ENCODE results near the gene E2F6.
"Not testable (repeated sequence)": the region's sequence is repeated elsewhere in the genome, so short reads cannot be mapped to it uniquely, and the experiment has no call there.

The E2F6 gene

GRCh38 chr2:11405599-11406266 lies 60.2 kb downstream of the E2F6 start:
- H3K27ac ChIP-seq = no peak overlapping the region
- no peak for DNase-seq (ENCODE audit: low spot score)
- POLR2A ChIA-PET (ENCODE audit: low non-redundant PET) = no interaction called here
- no peak for TF ChIP-seq CTCF (conservative IDR thresholded peaks at IDR 0.05; ENCODE audit: low read depth)
- CTCF ChIA-PET = interaction anchor here (0.6 kb wide), 1 partner anchor 256 kb away, joined by 3 read pairs; no protein-coding TSS in a partner anchor

GRCh38 chr2:11405074-11405406 lies 60.9 kb downstream of the E2F6 start:
- H3K27ac ChIP-seq; CTCF ChIA-PET; POLR2A ChIA-PET (ENCODE audit: low non-redundant PET); DNase-seq (ENCODE audit: low spot score): not testable (repeated sequence)

GRCh38 chr2:11404376-11405073 lies 61.4 kb downstream of the E2F6 start:
- TF ChIP-seq CTCF (conservative IDR thresholded peaks at IDR 0.05; ENCODE audit: low read depth) = no peak
- no peak for DNase-seq (ENCODE audit: low spot score)
- ChIA-PET POLR2A (ENCODE audit: low non-redundant PET) (interaction anchor here (0.6 kb wide), 1 partner anchor 174 kb away, joined by 3 read pairs; no protein-coding TSS in a partner anchor), CTCF (interaction anchor here (1.8 kb wide), 1 partner anchor 8 kb away, joined by 10 read pairs; no protein-coding TSS in a partner anchor)
- no peak overlapping the region for H3K27ac ChIP-seq

- ChIA-PET POLR2A (ENCODE audit: low non-redundant PET) (no interaction called here), CTCF (interaction anchor here (1.8 kb wide), 1 partner anchor 10 kb away, joined by 10 read pairs; no protein-coding TSS in a partner anchor)
- no peak for DNase-seq (ENCODE audit: low spot score)
- TF ChIP-seq CTCF (conservative IDR thresholded peaks at IDR 0.05; ENCODE audit: low read depth) = no peak
- no peak overlapping the region for H3K27ac ChIP-seq
These were observed 63.5 kb downstream of the E2F6 start for GRCh38 chr2:11402436-11402835.

- ChIA-PET POLR2A (ENCODE audit: low non-redundant PET) (no interaction called here), CTCF (no interaction called here)
- no peak overlapping the region for H3K27ac ChIP-seq
- DNase-seq (ENCODE audit: low spot score) = no peak
- TF ChIP-seq CTCF (conservative IDR thresholded peaks at IDR 0.05; ENCODE audit: low read depth) = no peak
These were observed 66.6 kb downstream of the E2F6 start for GRCh38 chr2:11399438-11399762.

GRCh38 chr2:11398750-11399437 lies 67.1 kb downstream of the E2F6 start:
- ChIA-PET POLR2A (ENCODE audit: low non-redundant PET) (no interaction called here), CTCF (no interaction called here)
- H3K27ac ChIP-seq = no peak overlapping the region
- TF ChIP-seq CTCF (conservative IDR thresholded peaks at IDR 0.05; ENCODE audit: low read depth) = no peak
- DNase-seq (ENCODE audit: low spot score) = no peak

- no peak for DNase-seq (ENCODE audit: low spot score)
- ChIA-PET POLR2A (ENCODE audit: low non-redundant PET) (no interaction called here), CTCF (interaction anchor here (0.6 kb wide), 1 partner anchor 978 kb away, joined by 4 read pairs; no protein-coding TSS in a partner anchor)
- no peak overlapping the region for H3K27ac ChIP-seq
- TF ChIP-seq CTCF (conservative IDR thresholded peaks at IDR 0.05; ENCODE audit: low read depth) = no peak
These were observed 68.4 kb downstream of the E2F6 start for GRCh38 chr2:11397513-11397912.
